SIG-M5 (cell line): ENCODE results near the gene CACNG6.

Experiments
- DNase-seq: peaks from one replicate; lab custom pipeline; 2025; lab: John Stamatoyannopoulos, UW

The CACNG6 gene

GRCh38 chr19:53969366-53969765 is 22.1 kb upstream of the CACNG6 start:
- DNase-seq = no peak

GRCh38 chr19:53971673-53972072 is 19.8 kb upstream of the CACNG6 start:
- DNase-seq = no peak

- no peak for DNase-seq
Observed at GRCh38 chr19:53977429-53977990, 13.9 kb upstream of the CACNG6 start.

- no peak for DNase-seq
Observed at GRCh38 chr19:53977991-53978731, 13.3 kb upstream of the CACNG6 start.

GRCh38 chr19:53978975-53979801 is 12.2 kb upstream of the CACNG6 start:
- DNase-seq = no peak

GRCh38 chr19:53980539-53981375 is 10.7 kb upstream of the CACNG6 start:
- no peak for DNase-seq

- no peak for DNase-seq
Observed at GRCh38 chr19:53981376-53981951, 10.0 kb upstream of the CACNG6 start.

- DNase-seq = no peak
Observed at GRCh38 chr19:53982001-53982451, 9.4 kb upstream of the CACNG6 start.

GRCh38 chr19:53982611-53983010 is 8.8 kb upstream of the CACNG6 start:
- no peak for DNase-seq

GRCh38 chr19:53983457-53984289 is 7.8 kb upstream of the CACNG6 start:
- DNase-seq = no peak

- DNase-seq = no peak
Observed at GRCh38 chr19:53985863-53986262, 5.6 kb upstream of the CACNG6 start.

- DNase-seq = no peak
Observed at GRCh38 chr19:53988981-53989380, 2.5 kb upstream of the CACNG6 start.

- no peak for DNase-seq
Observed at GRCh38 chr19:53989600-53990533, 1.6 kb upstream of the CACNG6 start.

GRCh38 chr19:53992211-53992610 is 774 bp downstream of the CACNG6 start:
- DNase-seq = no peak

GRCh38 chr19:53992815-53993214 is 1.4 kb downstream of the CACNG6 start:
- DNase-seq = no peak

GRCh38 chr19:53993448-53993847 is 2.0 kb downstream of the CACNG6 start:
- no peak for DNase-seq

GRCh38 chr19:53994811-53995210 is 3.4 kb downstream of the CACNG6 start:
- no peak for DNase-seq

- DNase-seq = no peak
Observed at GRCh38 chr19:53998223-53998622, 6.8 kb downstream of the CACNG6 start.

- no peak for DNase-seq
Observed at GRCh38 chr19:53999694-54000093, 8.3 kb downstream of the CACNG6 start.

GRCh38 chr19:54001496-54001895 is 10.1 kb downstream of the CACNG6 start:
- DNase-seq = no peak
